GM23338 (cell line): ENCODE measurements around the gene SLC25A24. TPM values are rescaled to one million over a fixed set of nuclear protein-coding genes. Genes with fewer than 3 reads are reported as not detected.

Experiments used
- ATAC-seq: fragments of 200-7000 bp; cut with Tn5 transposase; 3 replicates; pipeline ENCODE4 v1.9.1; 2020
- DNase-seq: peaks from one replicate; pipeline ENCODE4 v3.0.0-alpha.2; 2015; ENCODE audit warnings: low spot score
- H2AFZ ChIP-seq: fragments of 200-600 bp; sonication (generic); 2 replicates; pipeline ENCODE4 v1.8.0; 2016; ENCODE audit warnings: antibody characterized with exemption, mild to moderate bottlenecking, moderate library complexity
- H3F3A ChIP-seq: fragments of 200-600 bp; sonication (generic); replicated peaks from 2 replicates; pipeline ENCODE4 v1.8.0; 2017; ENCODE audit warnings: antibody characterized with exemption, mixed run types, low read depth
- H3K27ac ChIP-seq: fragments of 200-600 bp; sonication (generic); 2 replicates; pipeline ENCODE4 v1.6.1; 2016; ENCODE audit warnings: low read depth
- H3K27me3 ChIP-seq: fragments of 200-600 bp; sonication (generic); 2 replicates; pipeline ENCODE4 v1.8.0; 2016; ENCODE audit warnings: mild to moderate bottlenecking, mixed run types, moderate library complexity; ENCODE audit not compliant: insufficient read depth
- H3K36me3 ChIP-seq: fragments of 200-600 bp; sonication (generic); 2 replicates; pipeline ENCODE4 v1.8.0; 2016; ENCODE audit warnings: mild to moderate bottlenecking; ENCODE audit not compliant: insufficient read depth
- H3K4me1 ChIP-seq: fragments of 200-600 bp; sonication (generic); 2 replicates; pipeline ENCODE4 v1.8.0; 2016; ENCODE audit warnings: mild to moderate bottlenecking, moderate library complexity; ENCODE audit not compliant: insufficient read depth
- H3K4me2 ChIP-seq: fragments of 200-600 bp; sonication (generic); 2 replicates; pipeline ENCODE4 v1.7.1; 2017; ENCODE audit warnings: mixed run types
- H3K4me3 ChIP-seq: fragments of 200-600 bp; sonication (generic); 2 replicates; pipeline ENCODE4 v1.6.1; 2016; ENCODE audit warnings: mixed run types
- H3K79me2 ChIP-seq: fragments of 200-600 bp; sonication (generic); replicated peaks from 2 replicates; pipeline ENCODE4 v1.8.0; 2017; ENCODE audit warnings: mild to moderate bottlenecking; ENCODE audit not compliant: insufficient read depth
- H3K9me2 ChIP-seq: fragments of 200-600 bp; sonication (generic); 2 replicates; pipeline ENCODE4 v1.8.0; 2017; ENCODE audit not compliant: insufficient read depth
- H4K20me1 ChIP-seq: fragments of 200-600 bp; sonication (generic); replicated peaks from 2 replicates; pipeline ENCODE4 v1.8.0; 2017; ENCODE audit warnings: mild to moderate bottlenecking; ENCODE audit not compliant: insufficient read depth
- H3K27ac Mint-ChIP-seq: 2 replicates; pipeline ENCODE4 v1.8.0; 2020; ENCODE audit warnings: inconsistent platforms, mild to moderate bottlenecking, moderate library complexity, mixed read lengths
- H3K27me3 Mint-ChIP-seq: 3 replicates; pipeline ENCODE4 v1.8.0; 2022; ENCODE audit warnings: low read depth, mild to moderate bottlenecking, moderate library complexity, mixed read lengths, inconsistent platforms; ENCODE audit not compliant: insufficient read depth, poor library complexity
- H3K36me3 Mint-ChIP-seq: 3 replicates; pipeline ENCODE4 v1.8.0; 2021; ENCODE audit warnings: low read depth, mild to moderate bottlenecking, inconsistent platforms, moderate library complexity, mixed read lengths
- H3K4me1 Mint-ChIP-seq: 3 replicates; pipeline ENCODE4 v1.8.0; 2020; ENCODE audit warnings: mild to moderate bottlenecking, inconsistent platforms, mixed read lengths
- H3K4me3 Mint-ChIP-seq: 3 replicates; pipeline ENCODE4 v1.8.0; 2021; ENCODE audit warnings: moderate library complexity, mild to moderate bottlenecking, inconsistent platforms, mixed read lengths
- H3K9me3 Mint-ChIP-seq: 3 replicates; pipeline ENCODE4 v1.8.0; 2020; ENCODE audit warnings: moderate library complexity, mild to moderate bottlenecking, inconsistent platforms, mixed read lengths
- CREB1 ChIP-seq: fragments of 250-450 bp; sonication (Bioruptor Pico); IDR thresholded peaks from 2 replicates; pipeline ENCODE4 v1.5.0; 2020; ENCODE audit warnings: low read depth, mild to moderate bottlenecking, moderate library complexity
- CTCF ChIP-seq, 2 experiments: fragments of 200-600 bp in 1 of 2; sonication (generic) in 1 of 2; conservative IDR thresholded peaks; 2 replicates each; pipeline versions ENCODE4 v1.5.1 to v1.6.1; 2016 to 2017; ENCODE audit warnings: antibody characterized with exemption in 2 of 2, low read depth in 2 of 2, mild to moderate bottlenecking in 2 of 2, moderate library complexity in 1 of 2
- ETS1 ChIP-seq: IDR thresholded peaks from 2 replicates; pipeline ENCODE4 v1.6.1; 2016; ENCODE audit warnings: antibody characterized with exemption
- EZH2 ChIP-seq: fragments of 200-600 bp; sonication (generic); IDR thresholded peaks from one replicate; pipeline ENCODE4 v1.8.0; 2017; ENCODE audit warnings: antibody characterized with exemption, mild to moderate bottlenecking, low read depth; ENCODE audit not compliant: unreplicated experiment
- EZH2phosphoT487 ChIP-seq: fragments of 200-600 bp; sonication (generic); IDR thresholded peaks from one replicate; pipeline ENCODE4 v1.8.1; 2018; ENCODE audit warnings: antibody characterized with exemption; ENCODE audit not compliant: unreplicated experiment
- JUNB ChIP-seq: IDR thresholded peaks from one replicate; pipeline ENCODE4 v1.6.1; 2016; ENCODE audit warnings: antibody characterized with exemption; ENCODE audit not compliant: unreplicated experiment
- NANOG ChIP-seq: IDR thresholded peaks from 2 replicates; pipeline ENCODE4 v1.6.1; 2016; ENCODE audit warnings: antibody characterized with exemption, borderline replicate concordance
- POLR2AphosphoS5 ChIP-seq: IDR thresholded peaks from 2 replicates; pipeline ENCODE4 v1.6.1; 2016; ENCODE audit warnings: antibody characterized with exemption, low read depth
- REST ChIP-seq: IDR thresholded peaks from one replicate; pipeline ENCODE4 v1.6.1; 2018; ENCODE audit warnings: antibody characterized with exemption; ENCODE audit not compliant: unreplicated experiment
- STAT1 ChIP-seq: IDR thresholded peaks from one replicate; pipeline ENCODE4 v1.6.1; 2016; ENCODE audit warnings: antibody characterized with exemption; ENCODE audit not compliant: unreplicated experiment
- ZNF114 ChIP-seq: fragments of 250-450 bp; sonication (Bioruptor Pico); IDR thresholded peaks from 2 replicates; pipeline ENCODE4 v1.5.0; 2020; ENCODE audit warnings: mild to moderate bottlenecking, moderate library complexity
- ZNF331 ChIP-seq: fragments of 250-450 bp; sonication (Bioruptor Pico); IDR thresholded peaks from 2 replicates; pipeline ENCODE4 v1.5.0; 2020; ENCODE audit warnings: low read depth, mild to moderate bottlenecking, moderate library complexity
- ZNF462 ChIP-seq: fragments of 250-450 bp; sonication (Bioruptor Pico); IDR thresholded peaks from 2 replicates; pipeline ENCODE4 v1.5.0; 2020; ENCODE audit warnings: mild to moderate bottlenecking, moderate library complexity
- polyA plus RNA-seq: library from polyadenylated mRNA; unstranded; fragments of >200 nt; fragmentation: Nextera tagmentation; extraction: Ambion mirVana; gene quantifications from 2 replicates; pipeline ENCODE4 v1.2.1, GENCODE V29; 2016
- total RNA-seq: library from RNA; depleted of rRNA; stranded (reverse); fragments of >200 nt; shearing (Covaris generic); gene quantifications from 2 replicates; pipeline ENCODE4 v1.2.3, GENCODE V29; 2014

Gene SLC25A24
- total and polyA plus RNA-seq, 2 experiments from 2014 or later = 17.4 to 46.0 TPM

GRCh38 chr1:108208724-108209446 lies 8.7 kb upstream of the SLC25A24 start:
- no peak overlapping the region for H3K27ac ChIP-seq

More at GRCh38 chr1:108208724-108209446, 8.7 kb upstream of the SLC25A24 start:
- peak overlapping the region; percentile 96 for H2AFZ ChIP-seq
- no peaks in the 10 kb centered on the region for H3F3A ChIP-seq
- no peaks in the 10 kb centered on the region for H3K9me2 ChIP-seq
- Mint-ChIP-seq H3K4me1 (no peaks in the 10 kb centered on the region; the same call in 2 of the 3 replicates), H3K9me3 (peaks cover 13% of the 10 kb centered on the region; the same call in 2 of the 3 replicates), H3K27me3 (peaks cover 5% of the 10 kb centered on the region), H3K27ac (no peak overlapping the region), H3K4me3 (no peak overlapping the region), H3K36me3 (peaks cover 2% of the 10 kb centered on the region; the same call in 2 of the 3 replicates)
- H3K79me2 ChIP-seq = no peaks in the 10 kb centered on the region
- DNase-seq = peak; percentile 35
- H3K4me3 ChIP-seq = no peak overlapping the region
- ATAC-seq = peak; percentile 76
- no peaks in the 10 kb centered on the region for H3K27me3 ChIP-seq
- peak overlapping the region; percentile 48; the same call in 1 of the 2 replicates for H3K4me2 ChIP-seq
- no peaks in the 10 kb centered on the region for H4K20me1 ChIP-seq
- H3K36me3 ChIP-seq = no peaks in the 10 kb centered on the region
- peaks cover 9% of the 10 kb centered on the region; the same call in 1 of the 2 replicates for H3K4me1 ChIP-seq
- no peak for TF ChIP-seq STAT1
- TF ChIP-seq POLR2AphosphoS5 = no peak
- TF ChIP-seq REST = no peak
- TF ChIP-seq ZNF331 (CRISPR knock-in tag) = no peak
- no peak for TF ChIP-seq JUNB
- no peak for TF ChIP-seq ETS1
- TF ChIP-seq ZNF114 = no peak
- no peak for TF ChIP-seq EZH2phosphoT487
- TF ChIP-seq CTCF (conservative IDR thresholded peaks at IDR 0.05; ENCODE audit: low read depth in 2 of 2) = no peak
- TF ChIP-seq ZNF462 (CRISPR knock-in tag) = no peak
- TF ChIP-seq EZH2 = no peak
- TF ChIP-seq CREB1 (CRISPR knock-in tag) = no peak
- TF ChIP-seq NANOG = no peak
